ENCODE results near the gene ZNF219. TPM values are rescaled to one million over a fixed set of nuclear protein-coding genes. Genes with fewer than 3 reads are reported as not detected.

Gene ZNF219
- total and polyA plus RNA-seq, 2 donors (not counting 1 experiment from before 2014, with no cell fraction given), result 3.3 to 6.4 TPM

GRCh38 chr14:21084998-21085853 lies 13.2 kb downstream of the ZNF219 start:
- intact Hi-C loops (cut with micrococcal nuclease), result no loop called here
- no peak overlapping the region for H3K27ac Mint-ChIP-seq
- peaks cover 4% of the 10 kb centered on the region for H3K27me3 Mint-ChIP-seq
- no peaks in the 10 kb centered on the region for H3K79me2 ChIP-seq (ENCODE audit: control insufficient read depth, insufficient read depth, low read length)
- H3K4me3 ChIP-seq (ENCODE audit: control extremely low read depth in 1 of 5, extremely low read depth in 1 of 5, insufficient read depth in 1 of 5, low read depth in 2 of 5, low read length in 4 of 5), result no peak overlapping the region
- no peak overlapping the region for H3K4me2 ChIP-seq (replicated peaks; ENCODE audit: low read depth, low read length, poor library complexity, severe bottlenecking)
- POLR2A ChIA-PET, result no interaction called here
- CTCF ChIA-PET, result interaction anchor here (0.8 to 7.8 kb wide), 3 partner anchors 15 to 71 kb away, joined by 3 to 73 read pairs (median 5); partner anchors contain the start of gene ARHGEF40
- H3K36me3 ChIP-seq (replicated peaks in 1 of 2; ENCODE audit: control extremely low read depth in 1 of 2, control insufficient read depth in 1 of 2, extremely low read depth in 1 of 2, insufficient read depth in 2 of 2, low read length in 1 of 2), result no peaks in the 10 kb centered on the region
- H3K4me1 Mint-ChIP-seq, result peaks cover 13% of the 10 kb centered on the region
- H3K4me3 Mint-ChIP-seq, result no peak overlapping the region
- 94% methylated on average over 15 of the region's 17 CpGs for WGBS (ENCODE audit: insufficient coverage)
- no peak overlapping the region for H3K9ac ChIP-seq (ENCODE audit: low read length)
- no peak overlapping the region for H3K27ac ChIP-seq (ENCODE audit: low read length in 2 of 2)
- TF ChIP-seq EZH2 (IDR thresholded peaks at IDR 0.05; ENCODE audit: borderline replicate concordance, insufficient read depth, low read depth, low read length, poor library complexity, severe bottlenecking) (no peak), CTCF (IDR thresholded peaks at IDR 0.05) (no peak)
- peaks cover 11 to 14% of the 10 kb centered on the region in 2 donors for H3K4me1 ChIP-seq (ENCODE audit: control insufficient read depth in 2 of 2, insufficient read depth in 2 of 2, low read length in 2 of 2)
- H3K9me3 Mint-ChIP-seq (ENCODE audit: insufficient read depth), result no peaks in the 10 kb centered on the region
- ATAC-seq (ENCODE audit: low read depth) (no peak), DNase-seq (no peak)
- H3K27me3 ChIP-seq (replicated peaks in 1 of 4; ENCODE audit: control extremely low read depth in 1 of 4, control insufficient read depth in 3 of 4, insufficient read depth in 4 of 4, low read length in 3 of 4), result no peaks in the 10 kb centered on the region
- no peak overlapping the region for H2AFZ ChIP-seq (ENCODE audit: insufficient read depth, low read depth, low read length, poor library complexity, severe bottlenecking)
- H4K20me1 ChIP-seq (ENCODE audit: control insufficient read depth, insufficient read depth, low read length, poor library complexity, severe bottlenecking), result no peaks in the 10 kb centered on the region
- peaks cover 0 to 5% (median 0%) of the 10 kb centered on the region in 3 donors for H3K9me3 ChIP-seq (ENCODE audit: control extremely low read depth in 1 of 3, control insufficient read depth in 2 of 3, insufficient read depth in 1 of 3, low read length in 2 of 3)

GRCh38 chr14:21084396-21084795 lies 14.1 kb downstream of the ZNF219 start:
- H4K20me1 ChIP-seq (ENCODE audit: control insufficient read depth, insufficient read depth, low read length, poor library complexity, severe bottlenecking), result no peaks in the 10 kb centered on the region
- POLR2A ChIA-PET, result no interaction called here
- TF ChIP-seq EZH2 (IDR thresholded peaks at IDR 0.05; ENCODE audit: borderline replicate concordance, insufficient read depth, low read depth, low read length, poor library complexity, severe bottlenecking) (no peak), CTCF (IDR thresholded peaks at IDR 0.05) (no peak)
- peaks cover 11 to 14% of the 10 kb centered on the region in 2 donors for H3K4me1 ChIP-seq (ENCODE audit: control insufficient read depth in 2 of 2, insufficient read depth in 2 of 2, low read length in 2 of 2)
- Mint-ChIP-seq H3K27ac (no peak overlapping the region), H3K27me3 (peaks cover 5% of the 10 kb centered on the region), H3K4me3 (no peak overlapping the region), H3K4me1 (peaks cover 13% of the 10 kb centered on the region), H3K9me3 (ENCODE audit: insufficient read depth) (no peaks in the 10 kb centered on the region)
- intact Hi-C loops (cut with micrococcal nuclease), result no loop called here
- ATAC-seq (ENCODE audit: low read depth), result no peak
- no peaks in the 10 kb centered on the region for H3K27me3 ChIP-seq (replicated peaks in 1 of 4; ENCODE audit: control extremely low read depth in 1 of 4, control insufficient read depth in 3 of 4, insufficient read depth in 4 of 4, low read length in 3 of 4)
- CTCF ChIA-PET, result interaction anchor here (1.0 to 7.8 kb wide), 4 partner anchors 9 to 18 kb away, joined by 3 to 73 read pairs (median 5); partner anchors contain the start of gene ARHGEF40
- no peak overlapping the region for H3K4me2 ChIP-seq (replicated peaks; ENCODE audit: low read depth, low read length, poor library complexity, severe bottlenecking)
- no peaks in the 10 kb centered on the region for H3K79me2 ChIP-seq (ENCODE audit: control insufficient read depth, insufficient read depth, low read length)
- no peaks in the 10 kb centered on the region for H3K36me3 ChIP-seq (replicated peaks in 1 of 2; ENCODE audit: control extremely low read depth in 1 of 2, control insufficient read depth in 1 of 2, extremely low read depth in 1 of 2, insufficient read depth in 2 of 2, low read length in 1 of 2)
- no peak overlapping the region for H3K9ac ChIP-seq (ENCODE audit: low read length)
- H3K27ac ChIP-seq (ENCODE audit: low read length in 2 of 2), result no peak overlapping the region
- no peak for DNase-seq
- 78% methylated on average over 2 of the region's 2 CpGs for WGBS (ENCODE audit: insufficient coverage)
- H3K9me3 ChIP-seq (ENCODE audit: control extremely low read depth in 1 of 3, control insufficient read depth in 2 of 3, insufficient read depth in 1 of 3, low read length in 2 of 3), result peaks cover 0 to 3% (median 0%) of the 10 kb centered on the region in 3 donors
- H3K4me3 ChIP-seq (ENCODE audit: control extremely low read depth in 1 of 5, extremely low read depth in 1 of 5, insufficient read depth in 1 of 5, low read depth in 2 of 5, low read length in 4 of 5), result no peak overlapping the region
- H2AFZ ChIP-seq (ENCODE audit: insufficient read depth, low read depth, low read length, poor library complexity, severe bottlenecking), result no peak overlapping the region
